ENCODE results near the gene SETD1B.

DNA sequence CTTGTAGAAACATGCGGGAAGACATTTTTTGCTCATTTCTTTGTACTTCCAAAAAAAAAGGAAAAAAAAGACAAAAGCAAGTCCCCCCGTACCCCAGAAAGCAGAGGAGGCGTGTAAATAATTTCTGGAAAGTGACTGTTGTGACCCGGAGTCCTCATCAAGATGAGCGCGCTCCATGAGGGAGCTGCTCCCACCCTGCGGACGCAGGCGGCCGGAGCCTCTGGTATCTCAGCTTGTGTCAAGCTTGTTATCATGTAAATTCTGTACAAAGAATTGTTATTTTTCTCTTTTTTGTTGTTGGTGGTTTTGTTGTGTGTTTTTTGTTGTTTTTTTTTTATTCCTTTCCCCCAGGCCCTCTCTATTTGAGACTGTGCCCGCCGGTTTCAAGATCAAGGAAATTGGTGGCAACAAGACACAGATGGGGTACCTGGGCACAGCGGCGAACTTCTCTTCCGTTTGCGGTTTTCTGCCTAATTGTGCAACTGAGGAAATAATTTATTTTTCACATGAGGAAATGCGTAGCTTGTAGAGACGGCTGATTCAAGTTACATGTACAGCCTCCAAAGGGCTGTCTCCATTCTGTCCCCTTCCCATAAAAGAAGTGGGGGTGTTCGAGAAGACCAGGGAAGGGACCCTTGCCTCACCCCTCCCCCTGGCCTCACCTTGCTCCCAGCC is 27.9 kb downstream of the SETD1B start:
- TF ChIP-seq, protein P1, sequence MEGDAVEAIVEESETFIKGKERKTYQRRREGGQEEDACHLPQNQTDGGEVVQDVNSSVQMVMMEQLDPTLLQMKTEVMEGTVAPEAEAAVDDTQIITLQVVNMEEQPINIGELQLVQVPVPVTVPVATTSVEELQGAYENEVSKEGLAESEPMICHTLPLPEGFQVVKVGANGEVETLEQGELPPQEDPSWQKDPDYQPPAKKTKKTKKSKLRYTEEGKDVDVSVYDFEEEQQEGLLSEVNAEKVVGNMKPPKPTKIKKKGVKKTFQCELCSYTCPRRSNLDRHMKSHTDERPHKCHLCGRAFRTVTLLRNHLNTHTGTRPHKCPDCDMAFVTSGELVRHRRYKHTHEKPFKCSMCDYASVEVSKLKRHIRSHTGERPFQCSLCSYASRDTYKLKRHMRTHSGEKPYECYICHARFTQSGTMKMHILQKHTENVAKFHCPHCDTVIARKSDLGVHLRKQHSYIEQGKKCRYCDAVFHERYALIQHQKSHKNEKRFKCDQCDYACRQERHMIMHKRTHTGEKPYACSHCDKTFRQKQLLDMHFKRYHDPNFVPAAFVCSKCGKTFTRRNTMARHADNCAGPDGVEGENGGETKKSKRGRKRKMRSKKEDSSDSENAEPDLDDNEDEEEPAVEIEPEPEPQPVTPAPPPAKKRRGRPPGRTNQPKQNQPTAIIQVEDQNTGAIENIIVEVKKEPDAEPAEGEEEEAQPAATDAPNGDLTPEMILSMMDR (conservative IDR thresholded peaks at IDR 0.05; ENCODE audit: low read length): no peak
- TF ChIP-seq EZH2phosphoT487 (IDR thresholded peaks at IDR 0.05; ENCODE audit: borderline replicate concordance): no peak
